HEK293 (cell line): ENCODE results near the gene BICD1.

ENCODE experiments used
- CTCF ChIA-PET: fragments of 350-600 bp; formaldehyde crosslinking; extraction: SDS; loops from one replicate; lab custom pipeline; 2021; ENCODE audit warnings: antibody characterized with exemption; lab: Yijun Ruan, JAX
- POLR2A ChIA-PET: fragments of 300-600 bp; formaldehyde crosslinking; extraction: SDS; loops from one replicate; lab custom pipeline; 2020; ENCODE audit warnings: antibody characterized with exemption, inconsistent platforms; lab: Yijun Ruan, JAX
- H3K27ac ChIP-seq: fragments of 200-500 bp; sonication (Bioruptor generic); 2 replicates; pipeline ENCODE4 v1.5.1; 2014; ENCODE audit warnings: low read depth, low read length, control low read depth, inconsistent platforms; ENCODE audit errors: extremely low read depth
- H3K36me3 ChIP-seq, 2 experiments: fragments of 200-500 bp in 1 of 2; sonication (Bioruptor generic) in 1 of 2; 1 replicate in 1 of 2; 2 replicates in 1 of 2; pipeline ENCODE4 v1.5.1; 2014 to 2017; ENCODE audit warnings: inconsistent platforms in 2 of 2, low read length in 2 of 2; ENCODE audit not compliant: control insufficient read depth in 2 of 2, insufficient read depth in 1 of 2
- H3K4me1 ChIP-seq: fragments of 200-500 bp; sonication (Bioruptor generic); 2 replicates; pipeline ENCODE4 v1.5.1; 2014; ENCODE audit warnings: mild to moderate bottlenecking, low read length, inconsistent platforms; ENCODE audit not compliant: control insufficient read depth, insufficient read depth
- H3K4me3 ChIP-seq: 2 replicates; pipeline ENCODE4 v1.5.1; 2011; ENCODE audit warnings: low read depth, mild to moderate bottlenecking, control low read depth, low read length, moderate library complexity
- H3K9me3 ChIP-seq: fragments of 200-500 bp; sonication (Bioruptor generic); 2 replicates; pipeline ENCODE4 v1.5.1; 2014; ENCODE audit warnings: low read depth, low read length, inconsistent platforms; ENCODE audit not compliant: control insufficient read depth, insufficient read depth
- AEBP2 ChIP-seq: fragments of 450-650 bp; formaldehyde crosslinking; IDR thresholded peaks from 2 replicates; pipeline ENCODE4 v1.5.1; 2016; ENCODE audit warnings: missing biosample characterization, missing genetic modification characterization, borderline replicate concordance
- ELK4 ChIP-seq: IDR thresholded peaks from 2 replicates; pipeline ENCODE4 v1.6.1; 2011; ENCODE audit warnings: mild to moderate bottlenecking, low read depth, low read length, borderline replicate concordance
- OVOL3 ChIP-seq: fragments of 450-650 bp; formaldehyde crosslinking; IDR thresholded peaks from 2 replicates; pipeline ENCODE4 v1.5.1; 2016; ENCODE audit warnings: missing biosample characterization, missing genetic modification characterization
- SETDB1 ChIP-seq: IDR thresholded peaks from one replicate; pipeline ENCODE4 v1.6.1; 2017; ENCODE audit warnings: mild to moderate bottlenecking, low read length, moderate library complexity, mixed read lengths; ENCODE audit not compliant: insufficient read length
- TRIM28 ChIP-seq: IDR thresholded peaks from 2 replicates; pipeline ENCODE4 v1.6.1; 2011; ENCODE audit warnings: low read length, control low read depth, borderline replicate concordance
- TSHZ1 ChIP-seq: fragments of 450-650 bp; formaldehyde crosslinking; IDR thresholded peaks from 2 replicates; pipeline ENCODE4 v1.5.1; 2016; ENCODE audit warnings: missing biosample characterization, missing genetic modification characterization, borderline replicate concordance
- YY2 ChIP-seq: fragments of 450-650 bp; formaldehyde crosslinking; IDR thresholded peaks from 2 replicates; pipeline ENCODE4 v1.5.1; 2016; ENCODE audit warnings: missing biosample characterization, missing genetic modification characterization
- ZFP3 ChIP-seq: fragments of 450-650 bp; formaldehyde crosslinking; IDR thresholded peaks from 2 replicates; pipeline ENCODE4 v1.5.1; 2016; ENCODE audit warnings: low read depth, missing biosample characterization, missing genetic modification characterization
- ZFP69B ChIP-seq: fragments of 450-650 bp; formaldehyde crosslinking; IDR thresholded peaks from 2 replicates; pipeline ENCODE4 v1.5.1; 2016; ENCODE audit warnings: missing biosample characterization, missing genetic modification characterization
- ZNF175 ChIP-seq: fragments of 450-650 bp; formaldehyde crosslinking; IDR thresholded peaks from 2 replicates; pipeline ENCODE4 v1.5.1; 2016; ENCODE audit warnings: missing biosample characterization, missing genetic modification characterization
- ZNF266 ChIP-seq: fragments of 450-650 bp; formaldehyde crosslinking; IDR thresholded peaks from 2 replicates; pipeline ENCODE4 v1.5.1; 2016; ENCODE audit warnings: missing biosample characterization, missing genetic modification characterization, low read depth
- ZNF292 ChIP-seq: fragments of 450-650 bp; formaldehyde crosslinking; IDR thresholded peaks from 2 replicates; pipeline ENCODE4 v1.5.1; 2016; ENCODE audit warnings: low read depth, missing biosample characterization, missing genetic modification characterization, borderline replicate concordance
- ZNF311 ChIP-seq: fragments of 450-650 bp; formaldehyde crosslinking; IDR thresholded peaks from 2 replicates; pipeline ENCODE4 v1.5.1; 2017; ENCODE audit warnings: missing biosample characterization, missing genetic modification characterization, borderline replicate concordance
- ZNF324 ChIP-seq: fragments of 450-650 bp; formaldehyde crosslinking; IDR thresholded peaks from 2 replicates; pipeline ENCODE4 v1.5.1; 2016; ENCODE audit warnings: missing biosample characterization, missing genetic modification characterization
- ZNF335 ChIP-seq: fragments of 450-650 bp; formaldehyde crosslinking; conservative IDR thresholded peaks from 2 replicates; pipeline ENCODE4 v1.5.1; 2016; ENCODE audit warnings: missing biosample characterization, missing genetic modification characterization
- ZNF354C ChIP-seq: fragments of 450-650 bp; formaldehyde crosslinking; IDR thresholded peaks from 2 replicates; pipeline ENCODE4 v1.5.1; 2016; ENCODE audit warnings: missing biosample characterization, missing genetic modification characterization, low read depth, borderline replicate concordance
- ZNF580 ChIP-seq: fragments of 450-650 bp; formaldehyde crosslinking; IDR thresholded peaks from 2 replicates; pipeline ENCODE4 v1.5.1; 2016; ENCODE audit warnings: missing biosample characterization, missing genetic modification characterization
- ZNF704 ChIP-seq: fragments of 450-650 bp; formaldehyde crosslinking; IDR thresholded peaks from 2 replicates; pipeline ENCODE4 v1.5.1; 2016; ENCODE audit warnings: missing biosample characterization, missing genetic modification characterization
- ZNF830 ChIP-seq: fragments of 450-650 bp; IDR thresholded peaks from 2 replicates; pipeline ENCODE4 v1.5.0; 2018; ENCODE audit warnings: missing biosample characterization, missing genetic modification characterization, low read depth, mild to moderate bottlenecking, moderate library complexity

Gene BICD1

GRCh38 chr12:32066206-32066605 is 40.4 kb upstream of the BICD1 start:
- POLR2A ChIA-PET = no interaction called here
- H3K9me3 ChIP-seq = no peaks in the 10 kb centered on the region
- no peak overlapping the region for H3K27ac ChIP-seq
- H3K4me1 ChIP-seq = no peaks in the 10 kb centered on the region
- TF ChIP-seq TSHZ1 (tag by site-specific recombination) (no peak), TRIM28 (no peak), ZNF830 (tag by site-specific recombination) (no peak), ZNF580 (tag by site-specific recombination) (no peak), ZNF704 (tag by site-specific recombination) (no peak), YY2 (no peak), ZFP3 (tag by site-specific recombination) (no peak), ZNF266 (tag by site-specific recombination) (no peak), ZNF354C (tag by site-specific recombination) (no peak), ZNF175 (no peak), ZNF324 (tag by site-specific recombination) (no peak), OVOL3 (tag by site-specific recombination) (no peak), ZNF311 (tag by site-specific recombination) (no peak), ZFP69B (tag by site-specific recombination) (no peak), AEBP2 (tag by site-specific recombination) (no peak), SETDB1 (no peak), ELK4 (no peak), ZNF292 (tag by site-specific recombination) (no peak), ZNF335 (tag by site-specific recombination) (no peak)
- CTCF ChIA-PET = interaction anchor here (0.6 kb wide), 1 partner anchor 50 kb away, joined by 3 read pairs; no protein-coding TSS in a partner anchor
- H3K36me3 ChIP-seq = no peaks in the 10 kb centered on the region
- H3K4me3 ChIP-seq = no peak overlapping the region
